GM18951 (cell line): Measurements from ENCODE around the gene DHX16.

Source experiments
- POLR2A ChIP-seq: IDR thresholded peaks from 4 replicates; pipeline ENCODE4 v1.6.1; 2011; ENCODE audit warnings: mild to moderate bottlenecking; ENCODE audit not compliant: insufficient read length, insufficient read depth; ENCODE audit errors: extremely low read depth
- in situ Hi-C: fragments of 300-500 bp; cut with MboI; formaldehyde crosslinking; loops from one replicate; pipeline ENCODE4 v1.12.0; 2022; ENCODE audit warnings: low sequenced_read_pairs, mixed read lengths, inconsistent platforms; ENCODE audit not compliant: unreplicated experiment

DHX16 gene

GRCh38 chr6:30616811-30617564 is 55.8 kb downstream of the DHX16 start, which contains the start of gene PPP1R10:
TSS of gene PPP1R10 (minus strand) at chr6:30617243. CDS start at chr6:30609944, 7,299 bp downstream.
- TF ChIP-seq POLR2A: peak; percentile 99
- in situ Hi-C loops: no loop called here

GRCh38 chr6:30615958-30616810 is 56.6 kb downstream of the DHX16 start:
- no peak for TF ChIP-seq POLR2A
- in situ Hi-C loops: no loop called here

- peak; percentile 75 for TF ChIP-seq POLR2A
- in situ Hi-C loops: no loop called here
These were observed 57.4 kb downstream of the DHX16 start for GRCh38 chr6:30615219-30615957.

- in situ Hi-C loops: no loop called here
- TF ChIP-seq POLR2A: peak; percentile 8
These were observed 58.0 kb downstream of the DHX16 start for GRCh38 chr6:30614843-30615218.

- in situ Hi-C loops: no loop called here
- TF ChIP-seq POLR2A: no peak
These were observed 58.6 kb downstream of the DHX16 start for GRCh38 chr6:30614044-30614842.

GRCh38 chr6:30613251-30614043 is 59.4 kb downstream of the DHX16 start:
- in situ Hi-C loops: no loop called here
- no peak for TF ChIP-seq POLR2A

- in situ Hi-C loops: no loop called here
- TF ChIP-seq POLR2A: peak; percentile 49
These were observed 60.0 kb downstream of the DHX16 start for GRCh38 chr6:30612687-30613248.

GRCh38 chr6:30612213-30612612 is 60.6 kb downstream of the DHX16 start:
- TF ChIP-seq POLR2A: no peak
- in situ Hi-C loops: no loop called here

GRCh38 chr6:30611856-30612194 is 61.0 kb downstream of the DHX16 start:
- in situ Hi-C loops: no loop called here
- TF ChIP-seq POLR2A: no peak

- in situ Hi-C loops: no loop called here
- no peak for TF ChIP-seq POLR2A
These were observed 61.5 kb downstream of the DHX16 start for GRCh38 chr6:30611150-30611855.

GRCh38 chr6:30610065-30610464 is 62.7 kb downstream of the DHX16 start:
- in situ Hi-C loops: no loop called here

More at GRCh38 chr6:30610065-30610464, 62.7 kb downstream of the DHX16 start:
- TF ChIP-seq POLR2A: peak; percentile 32
